AG04450 (cell line): ENCODE results near the gene DENND2A. TPM values are rescaled to one million over a fixed set of nuclear protein-coding genes. Genes with fewer than 3 reads are reported as not detected.

ENCODE experiments used
- CTCF ChIA-PET: fragments of 300-600, 350-600 bp; formaldehyde crosslinking; extraction: SDS; loops from one replicate; lab custom pipeline; 2022; ENCODE audit warnings: antibody characterized with exemption, inconsistent platforms; lab: Charles Lee
- POLR2A ChIA-PET: fragments of 350-600 bp; formaldehyde crosslinking; extraction: SDS; loops from one replicate; lab custom pipeline; 2021; ENCODE audit warnings: antibody characterized with exemption, inconsistent platforms; lab: Yijun Ruan, JAX
- DNase-seq: peaks from one replicate; pipeline ENCODE4 v3.0.0-alpha.2; 2011; ENCODE audit warnings: low read depth, low spot score
- H3K27ac ChIP-seq: one replicate; pipeline ENCODE4 v1.5.1; 2012; ENCODE audit warnings: low read depth, low read length, control low read depth
- H3K27me3 ChIP-seq: one replicate; pipeline ENCODE4 v1.6.0; 2012; ENCODE audit warnings: low read length; ENCODE audit not compliant: control insufficient read depth, insufficient read depth
- H3K4me3 ChIP-seq: 2 replicates; pipeline ENCODE4 v1.5.1; 2011; ENCODE audit warnings: mild to moderate bottlenecking, low read depth, low read length, control low read depth
- H3K9me3 ChIP-seq: 2 replicates; pipeline ENCODE4 v1.5.1; 2012; ENCODE audit warnings: low read length; ENCODE audit not compliant: control insufficient read depth, insufficient read depth
- polyA plus RNA-seq: library from polyadenylated mRNA; depleted of rRNA; stranded (reverse); fragments of >200 nt; gene quantifications from 2 replicates; pipeline ENCODE4 v1.2.3, GENCODE V29; 2011
- TF ChIP-seq, protein P1 (sequence below): IDR thresholded peaks from 2 replicates; pipeline ENCODE4 v1.5.1; 2011; ENCODE audit warnings: low read depth, low read length, control low read depth, inconsistent platforms

The DENND2A gene
- polyA plus RNA-seq, 1 experiment: 40.8 TPM

DNA sequence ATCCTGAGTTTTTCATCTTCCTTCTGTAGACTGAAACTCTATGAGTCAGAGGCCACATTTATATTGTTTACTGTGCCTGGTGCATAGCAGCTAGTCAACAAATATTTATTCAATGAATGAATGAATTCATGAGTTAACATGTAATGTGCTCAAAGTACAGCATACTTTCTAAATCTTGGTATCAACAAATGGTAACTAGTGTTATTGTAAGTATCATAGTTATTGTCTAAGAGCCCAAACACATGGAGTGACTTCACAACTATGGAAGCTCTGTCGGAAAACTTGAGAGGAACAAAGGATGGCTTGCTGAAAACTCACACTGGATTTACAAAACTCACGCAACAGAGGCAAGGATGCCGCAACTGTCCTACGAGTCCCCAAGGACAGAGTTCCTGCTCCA, 35.9 kb downstream of the DENND2A start:
- Histone ChIP-seq H3K4me3 (no peak overlapping the region), H3K9me3 (no peaks in the 10 kb centered on the region), H3K27me3 (no peaks in the 10 kb centered on the region), H3K27ac (peak overlapping the region; percentile 100)
- TF ChIP-seq, protein P1, sequence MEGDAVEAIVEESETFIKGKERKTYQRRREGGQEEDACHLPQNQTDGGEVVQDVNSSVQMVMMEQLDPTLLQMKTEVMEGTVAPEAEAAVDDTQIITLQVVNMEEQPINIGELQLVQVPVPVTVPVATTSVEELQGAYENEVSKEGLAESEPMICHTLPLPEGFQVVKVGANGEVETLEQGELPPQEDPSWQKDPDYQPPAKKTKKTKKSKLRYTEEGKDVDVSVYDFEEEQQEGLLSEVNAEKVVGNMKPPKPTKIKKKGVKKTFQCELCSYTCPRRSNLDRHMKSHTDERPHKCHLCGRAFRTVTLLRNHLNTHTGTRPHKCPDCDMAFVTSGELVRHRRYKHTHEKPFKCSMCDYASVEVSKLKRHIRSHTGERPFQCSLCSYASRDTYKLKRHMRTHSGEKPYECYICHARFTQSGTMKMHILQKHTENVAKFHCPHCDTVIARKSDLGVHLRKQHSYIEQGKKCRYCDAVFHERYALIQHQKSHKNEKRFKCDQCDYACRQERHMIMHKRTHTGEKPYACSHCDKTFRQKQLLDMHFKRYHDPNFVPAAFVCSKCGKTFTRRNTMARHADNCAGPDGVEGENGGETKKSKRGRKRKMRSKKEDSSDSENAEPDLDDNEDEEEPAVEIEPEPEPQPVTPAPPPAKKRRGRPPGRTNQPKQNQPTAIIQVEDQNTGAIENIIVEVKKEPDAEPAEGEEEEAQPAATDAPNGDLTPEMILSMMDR: no peak
- ChIA-PET CTCF (interaction anchor here (0.9 to 1.5 kb wide), 3 partner anchors 14 to 48 kb away, joined by 3 to 6 read pairs (median 4); no protein-coding TSS in a partner anchor), POLR2A (interaction anchor here (1.0 to 2.5 kb wide), 7 partner anchors 16 to 126 kb away, joined by 3 to 33 read pairs (median 7); partner anchors contain the start of gene DENND2A)
- DNase-seq: peak; percentile 83

DNA sequence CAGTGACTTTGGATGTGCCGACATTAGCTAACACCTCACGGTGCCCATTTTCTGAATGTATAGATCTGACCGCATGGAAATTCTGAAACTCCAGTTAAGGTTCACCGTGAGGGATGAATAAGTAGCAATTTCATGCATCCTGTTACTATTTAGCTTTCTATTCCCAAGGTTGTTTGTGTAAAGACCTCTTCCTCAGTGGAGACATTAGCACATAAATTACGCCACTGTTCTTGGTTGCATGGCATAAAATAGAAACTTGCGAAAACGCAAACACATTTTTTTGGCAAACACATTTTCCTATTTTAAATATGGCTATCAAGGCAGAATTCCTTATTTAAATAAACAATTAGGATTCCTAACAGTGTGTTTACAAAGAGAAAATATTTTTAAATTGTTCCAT, 36.5 kb downstream of the DENND2A start:
- Histone ChIP-seq H3K4me3 (no peak overlapping the region), H3K27ac (peak overlapping the region; percentile 97), H3K9me3 (no peaks in the 10 kb centered on the region), H3K27me3 (no peaks in the 10 kb centered on the region)
- TF ChIP-seq, protein P1: no peak
- ChIA-PET CTCF (interaction anchor here (0.6 to 0.9 kb wide), 2 partner anchors 25 to 49 kb away, joined by 3 read pairs; no protein-coding TSS in a partner anchor), POLR2A (interaction anchor here (0.6 to 2.5 kb wide), 6 partner anchors 16 to 128 kb away, joined by 3 to 33 read pairs (median 6); no protein-coding TSS in a partner anchor)
- DNase-seq: no peak

DNA sequence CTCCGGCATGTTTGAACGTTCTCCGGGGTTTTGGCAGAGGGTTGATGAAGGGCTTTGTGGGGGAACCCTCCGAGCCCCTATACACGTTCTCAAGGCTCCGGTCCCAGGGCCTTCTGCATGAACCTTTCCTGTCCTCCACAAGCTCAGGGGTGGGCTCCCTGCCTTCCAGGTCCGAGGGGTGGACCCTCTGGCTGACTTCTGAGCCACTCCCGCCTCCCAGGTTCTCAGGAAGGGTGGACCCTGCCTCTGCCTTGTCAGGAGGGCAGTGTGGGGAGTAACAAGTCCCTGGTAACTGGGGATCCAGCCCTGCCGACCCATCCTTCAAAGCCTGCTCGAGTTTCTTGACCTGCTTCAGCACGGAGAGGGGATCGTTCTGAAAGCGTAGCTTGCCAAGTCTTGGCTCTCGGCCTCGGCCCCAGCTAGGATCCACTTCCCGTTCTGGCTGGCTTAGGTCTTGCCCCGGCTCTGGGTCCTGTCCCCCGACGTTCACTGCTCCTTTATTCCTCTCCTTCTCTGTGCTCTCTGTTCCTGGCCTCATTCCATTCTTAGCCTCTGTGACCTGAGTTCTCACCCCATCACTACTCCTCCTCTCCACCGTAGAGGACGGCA, 38.9 kb downstream of the DENND2A start:
- CTCF ChIA-PET: no interaction called here
- POLR2A ChIA-PET: no interaction called here
- TF ChIP-seq, protein P1: no peak
- no peak for DNase-seq
- H3K27ac ChIP-seq: no peak overlapping the region
- H3K9me3 ChIP-seq: no peaks in the 10 kb centered on the region
- H3K27me3 ChIP-seq: no peaks in the 10 kb centered on the region
- H3K4me3 ChIP-seq: no peak overlapping the region

DNA sequence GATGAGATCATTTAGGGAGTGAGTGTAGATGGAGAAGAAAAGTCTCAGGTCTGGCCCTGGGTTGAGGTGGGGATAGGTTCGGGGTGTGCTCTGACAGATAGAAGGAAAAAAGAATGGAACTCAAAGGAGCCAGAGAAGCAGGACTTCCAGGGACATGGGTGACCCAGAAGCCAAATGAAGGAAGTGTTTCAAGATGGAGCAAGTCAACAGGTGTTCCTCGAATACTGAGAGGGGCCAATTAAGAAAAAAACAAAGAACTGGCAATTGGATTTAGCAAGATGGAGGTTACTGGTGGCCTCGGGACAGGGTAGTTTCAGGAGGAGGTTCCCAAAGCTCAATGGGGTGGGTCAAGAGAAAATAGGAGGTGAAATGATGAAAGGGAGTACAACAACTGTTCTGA, 40.3 kb downstream of the DENND2A start:
- TF ChIP-seq, protein P1: no peak

DNA sequence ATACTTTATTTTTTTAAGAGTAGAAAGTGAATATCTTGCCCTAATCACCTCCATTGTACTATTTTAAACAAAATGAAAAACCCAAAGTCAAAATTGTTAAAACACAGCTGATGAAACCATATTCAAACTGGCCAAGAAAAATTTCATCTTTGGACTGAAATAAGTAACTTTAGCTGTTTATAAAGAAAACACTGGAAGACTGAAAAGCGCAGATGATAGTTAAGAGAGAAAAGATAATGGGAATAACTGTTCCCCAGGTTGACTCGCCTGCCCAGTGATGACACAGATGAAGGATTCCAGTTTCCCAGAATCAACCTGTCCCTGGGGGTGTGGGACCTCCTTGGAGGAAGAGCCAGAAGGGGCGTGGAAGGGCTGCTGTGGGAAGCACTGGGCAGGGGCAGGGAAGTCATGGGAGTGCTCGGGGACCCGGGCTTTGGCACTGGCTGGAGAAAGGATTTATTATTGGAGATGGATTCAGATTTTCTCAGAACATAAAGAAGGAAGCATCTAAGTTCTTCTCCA, 43.1 kb downstream of the DENND2A start:
- Histone ChIP-seq H3K27me3 (no peaks in the 10 kb centered on the region), H3K9me3 (no peaks in the 10 kb centered on the region), H3K27ac (peak overlapping the region; percentile 69), H3K4me3 (no peak overlapping the region)
- TF ChIP-seq, protein P1: no peak
- no peak for DNase-seq
- POLR2A ChIA-PET: interaction anchor here (1.1 kb wide), 1 partner anchor 29 kb away, joined by 3 read pairs; no protein-coding TSS in a partner anchor
- CTCF ChIA-PET: interaction anchor here (1.7 kb wide), 1 partner anchor 9 kb away, joined by 6 read pairs; no protein-coding TSS in a partner anchor

More for the DNA sequence above, 40.3 kb downstream of the DENND2A start:
- Histone ChIP-seq H3K9me3 (no peaks in the 10 kb centered on the region), H3K4me3 (no peak overlapping the region), H3K27me3 (no peaks in the 10 kb centered on the region), H3K27ac (no peak overlapping the region)
- ChIA-PET POLR2A (no interaction called here), CTCF (no interaction called here)
- DNase-seq: no peak
